Endothelial cell of umbilical vein (primary cell): Measurements from ENCODE around the gene GPR108. TPM values are rescaled to one million over a fixed set of nuclear protein-coding genes. Genes with fewer than 3 reads are reported as not detected.

Experiments used
- BruUV-seq: library from RNA; stranded (reverse); fragments of 400-500 nt; replicated peaks from 2 replicates; lab custom pipeline; 2021; lab: Mats Ljungman, UMichigan
- CTCF ChIA-PET: fragments of 300-600, 350-600 bp; sonication (Branson Sonifier 250); formaldehyde crosslinking; loops from one replicate; lab custom pipeline; 2021; ENCODE audit warnings: antibody characterized with exemption, inconsistent platforms; lab: Charles Lee
- POLR2A ChIA-PET: fragments of 300-600, 350-600 bp; sonication (Branson Sonifier 250); formaldehyde crosslinking; loops from one replicate; lab custom pipeline; 2021; ENCODE audit warnings: antibody characterized with exemption, inconsistent platforms; lab: Charles Lee
- DNase-seq: peaks from one replicate; pipeline ENCODE4 v3.0.0-alpha.2; 2011; ENCODE audit warnings: low read depth, low spot score
- FAIRE-seq: peaks from 2 replicates; lab custom pipeline; 2011; peaks lifted over from hg19 to GRCh38; lab: Jason Lieb, UNC
- H2AFZ ChIP-seq: 2 replicates; pipeline ENCODE4 v1.6.0; 2012; ENCODE audit warnings: low read depth, low read length, control low read depth, inconsistent platforms
- H3K27ac ChIP-seq: 2 replicates; pipeline ENCODE4 v1.5.1; 2011; ENCODE audit warnings: low read depth, mild to moderate bottlenecking, control low read depth, low read length, moderate library complexity; ENCODE audit not compliant: insufficient read depth
- H3K27me3 ChIP-seq, 2 experiments: 2 replicates each; pipeline versions ENCODE4 v1.6.0 to v1.6.1; 2011; ENCODE audit warnings: low read length in 2 of 2, mixed read lengths in 1 of 2; ENCODE audit not compliant: control insufficient read depth in 2 of 2, insufficient read depth in 2 of 2
- H3K36me3 ChIP-seq, 2 experiments: 2 replicates in 1 of 2; 3 replicates in 1 of 2; pipeline ENCODE4 v1.5.1; 2011; ENCODE audit warnings: low read length in 2 of 2, mild to moderate bottlenecking in 1 of 2, moderate library complexity in 1 of 2; ENCODE audit not compliant: control insufficient read depth in 2 of 2, insufficient read depth in 2 of 2; ENCODE audit errors: extremely low read depth in 1 of 2
- H3K4me1 ChIP-seq: 3 replicates; pipeline ENCODE4 v1.5.1; 2011; ENCODE audit warnings: mild to moderate bottlenecking, low read length; ENCODE audit not compliant: control insufficient read depth, insufficient read depth; ENCODE audit errors: extremely low read depth
- H3K4me2 ChIP-seq: 2 replicates; pipeline ENCODE4 v1.6.1; 2011; ENCODE audit warnings: low read length, control low read depth, mixed read lengths; ENCODE audit not compliant: insufficient read depth
- H3K4me3 ChIP-seq, 3 experiments: fragments of 200-600 bp in 1 of 3; sonication (generic), shearing (Covaris generic) in 1 of 3; replicated peaks in 1 of 3; 2 replicates each; pipeline ENCODE4 v1.5.1; 2011 to 2016; ENCODE audit warnings: control low read depth in 3 of 3, low read length in 3 of 3, mild to moderate bottlenecking in 2 of 3, inconsistent platforms in 1 of 3, low read depth in 1 of 3, moderate library complexity in 1 of 3; ENCODE audit not compliant: insufficient read depth in 1 of 3
- H3K79me2 ChIP-seq: 2 replicates; pipeline ENCODE4 v1.6.0; 2012; ENCODE audit warnings: low read length, inconsistent platforms; ENCODE audit not compliant: control insufficient read depth, insufficient read depth
- H3K9ac ChIP-seq: replicated peaks from 2 replicates; pipeline ENCODE3; 2011; ENCODE audit warnings: low read length, control low read depth; ENCODE audit not compliant: insufficient read depth; ENCODE audit errors: extremely low read depth
- H3K9me1 ChIP-seq: replicated peaks from 3 replicates; pipeline ENCODE4 v1.6.0; 2011; ENCODE audit warnings: mild to moderate bottlenecking, low read length; ENCODE audit not compliant: control insufficient read depth, insufficient read depth; ENCODE audit errors: extremely low read depth
- H3K9me3 ChIP-seq: replicated peaks from 2 replicates; pipeline ENCODE4 v1.5.1; 2012; ENCODE audit warnings: low read length, inconsistent platforms; ENCODE audit not compliant: control insufficient read depth, insufficient read depth
- H4K20me1 ChIP-seq: replicated peaks from 2 replicates; pipeline ENCODE3; 2011; ENCODE audit warnings: mild to moderate bottlenecking, low read length; ENCODE audit not compliant: control insufficient read depth, insufficient read depth; ENCODE audit errors: extremely low read depth
- CTCF ChIP-seq, 2 donors: IDR thresholded peaks; 1 replicate in 1 of 2; 2 replicates in 1 of 2; pipeline ENCODE4 v1.5.1; 2011; ENCODE audit warnings: low read length in 2 of 2, mild to moderate bottlenecking in 2 of 2, moderate library complexity in 2 of 2, control low read depth in 1 of 2, inconsistent platforms in 1 of 2, low read depth in 1 of 2; ENCODE audit not compliant: insufficient read depth in 1 of 2; ENCODE audit errors: extremely low read depth in 1 of 2
- EZH2 ChIP-seq: IDR thresholded peaks from 2 replicates; pipeline ENCODE4 v1.6.1; 2012; ENCODE audit warnings: borderline replicate concordance, low read depth, mild to moderate bottlenecking, moderate library complexity, low read length, inconsistent platforms; ENCODE audit not compliant: severe bottlenecking
- FOS ChIP-seq: IDR thresholded peaks from 2 replicates; pipeline ENCODE4 v1.6.1; 2011; ENCODE audit warnings: mild to moderate bottlenecking, low read length, moderate library complexity, borderline replicate concordance; ENCODE audit not compliant: insufficient read depth
- GATA2 ChIP-seq: IDR thresholded peaks from 2 replicates; pipeline ENCODE4 v1.7.0; 2011; ENCODE audit warnings: low read depth, mild to moderate bottlenecking, moderate library complexity, mixed read lengths, low read length; ENCODE audit not compliant: insufficient read length, insufficient read depth
- JUN ChIP-seq: IDR thresholded peaks from 2 replicates; pipeline ENCODE4 v1.6.1; 2011; ENCODE audit warnings: borderline replicate concordance, low read depth; ENCODE audit not compliant: insufficient read length, insufficient read depth
- MYC ChIP-seq: IDR thresholded peaks from one replicate; pipeline ENCODE4 v1.6.1; 2011; ENCODE audit warnings: mild to moderate bottlenecking, low read depth, low read length
- POLR2A ChIP-seq: IDR thresholded peaks from 2 replicates; pipeline ENCODE4 v1.6.1; 2012; ENCODE audit warnings: low read depth, mild to moderate bottlenecking, control low read depth, low read length
- POLR2AphosphoS5 ChIP-seq: IDR thresholded peaks from 2 replicates; pipeline ENCODE4 v1.6.1; 2012; ENCODE audit warnings: low read depth, mild to moderate bottlenecking, control low read depth, low read length, moderate library complexity; ENCODE audit not compliant: insufficient read depth
- dilution Hi-C: fragments of 300-500 bp; cut with MboI; formaldehyde crosslinking; loops from one replicate; pipeline ENCODE4 v1.15.0; 2019; ENCODE audit warnings: low sequenced_read_pairs; ENCODE audit not compliant: extremely low pct_ligation_motif_present
- intact Hi-C: fragments of 100-400 bp; cut with micrococcal nuclease; formaldehyde crosslinking; loops from one replicate; pipeline ENCODE4 v1.10.0; 2022
- polyA plus RNA-seq, 4 experiments: library from polyadenylated mRNA; depleted of rRNA in 3 of 4; stranded (reverse) in 3 of 4; unstranded in 1 of 4; fragments of >200 nt; gene quantifications; 2 replicates each; pipeline versions ENCODE4 v1.2.1 to v1.2.3, GENCODE V29; 2011 to 2012; ENCODE audit warnings: missing spikeins in 1 of 4
- total RNA-seq: library from RNA; stranded (reverse); gene quantifications from 2 replicates; pipeline ENCODE4 v1.2.3, GENCODE V29; 2021
- TF ChIP-seq, protein P1 (sequence below): IDR thresholded peaks from 2 replicates; pipeline ENCODE4 v1.6.1; 2011; ENCODE audit not compliant: insufficient read depth, insufficient read length

Gene GPR108
- total and polyA plus RNA-seq, 2 donors (not counting 3 experiments of a cell fraction or from before 2014, with no cell fraction given) = 68.5 to 80.2 TPM

- no TSS peak for BruUV-seq
- no peak overlapping the region for H3K27ac ChIP-seq
- TF ChIP-seq POLR2A (no peak), MYC (no peak), CTCF (IDR thresholded peaks at IDR 0.05; ENCODE audit: extremely low read depth in 1 of 2, insufficient read depth in 1 of 2, low read depth in 1 of 2, low read length in 2 of 2) (no peak), GATA2 (no peak), JUN (no peak), POLR2AphosphoS5 (no peak), EZH2 (no peak), FOS (no peak)
- TF ChIP-seq, protein P1, sequence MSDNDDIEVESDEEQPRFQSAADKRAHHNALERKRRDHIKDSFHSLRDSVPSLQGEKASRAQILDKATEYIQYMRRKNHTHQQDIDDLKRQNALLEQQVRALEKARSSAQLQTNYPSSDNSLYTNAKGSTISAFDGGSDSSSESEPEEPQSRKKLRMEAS = no peak
- no peaks in the 10 kb centered on the region for H3K9me3 ChIP-seq
- no peaks in the 10 kb centered on the region for H3K36me3 ChIP-seq
- dilution Hi-C loops (no loop called here), intact Hi-C loops (no loop called here)
- H3K27me3 ChIP-seq = peaks cover 2 to 5% of the 10 kb centered on the region in 2 experiments
- ChIA-PET CTCF (no interaction called here), POLR2A (no interaction called here)
- H3K4me3 ChIP-seq = no peak overlapping the region
- no peaks in the 10 kb centered on the region for H3K9me1 ChIP-seq
- DNase-seq = no peak
- no peak overlapping the region for H3K4me2 ChIP-seq
- H3K79me2 ChIP-seq = no peaks in the 10 kb centered on the region
- H2AFZ ChIP-seq = no peak overlapping the region
- no peaks in the 10 kb centered on the region for H3K4me1 ChIP-seq
- no peak for FAIRE-seq
- H3K9ac ChIP-seq = no peak overlapping the region
- no peaks in the 10 kb centered on the region for H4K20me1 ChIP-seq
Measured at GRCh38 chr19:6711078-6711361, 26.4 kb downstream of the GPR108 start.
